CD14-positive monocyte (primary cell): ENCODE results near the gene LRFN3. TPM values are rescaled to one million over a fixed set of nuclear protein-coding genes. Genes with fewer than 3 reads are reported as not detected.

Experiments used
- DNase-seq, 3 donors: peaks; one replicate each; pipeline ENCODE4 v3.0.0-alpha.2; 2011 to 2022
- H2AFZ ChIP-seq: 2 replicates; pipeline ENCODE4 v1.6.0; 2012; ENCODE audit warnings: mild to moderate bottlenecking, low read depth, low read length, inconsistent platforms; ENCODE audit not compliant: insufficient read depth, poor library complexity, severe bottlenecking
- H3K27ac ChIP-seq, 2 donors: 1 replicate in 1 of 2; 2 replicates in 1 of 2; pipeline ENCODE4 v1.5.1; 2012 to 2013; ENCODE audit warnings: low read length in 2 of 2, control low read depth in 1 of 2, inconsistent platforms in 1 of 2, low read depth in 1 of 2, mild to moderate bottlenecking in 1 of 2
- H3K27me3 ChIP-seq, 2 donors: one replicate each; pipeline versions ENCODE4 v1.6.0 to v1.6.1; 2011 to 2013; ENCODE audit warnings: low read length in 2 of 2; ENCODE audit not compliant: control insufficient read depth in 2 of 2, insufficient read depth in 2 of 2
- H3K36me3 ChIP-seq, 2 donors: replicated peaks in 1 of 2; 1 replicate in 1 of 2; 2 replicates in 1 of 2; pipeline versions ENCODE4 v1.5.1 to v1.6.1; 2012 to 2013; ENCODE audit warnings: low read length in 2 of 2, control low read depth in 1 of 2, inconsistent platforms in 1 of 2, mild to moderate bottlenecking in 1 of 2; ENCODE audit not compliant: insufficient read depth in 2 of 2, control insufficient read depth in 1 of 2
- H3K4me1 ChIP-seq, 2 donors: 1 replicate in 1 of 2; 2 replicates in 1 of 2; pipeline versions ENCODE4 v1.5.1 to v1.6.1; 2012 to 2013; ENCODE audit warnings: low read length in 2 of 2, control low read depth in 1 of 2, inconsistent platforms in 1 of 2, mild to moderate bottlenecking in 1 of 2, moderate library complexity in 1 of 2; ENCODE audit not compliant: insufficient read depth in 2 of 2, control insufficient read depth in 1 of 2
- H3K4me2 ChIP-seq: replicated peaks from 2 replicates; pipeline ENCODE3; 2012; ENCODE audit warnings: low read length, moderate library complexity, mild to moderate bottlenecking; ENCODE audit not compliant: poor library complexity, severe bottlenecking; ENCODE audit errors: extremely low read depth
- H3K4me3 ChIP-seq, 3 experiments: fragments of 200-600 bp in 1 of 3; sonication (generic) in 1 of 3; replicated peaks in 1 of 3; 1 replicate in 2 of 3; 2 replicates in 1 of 3; pipeline ENCODE4 v1.5.1; 2011 to 2013; ENCODE audit warnings: low read length in 3 of 3, mild to moderate bottlenecking in 3 of 3, control low read depth in 2 of 3, low read depth in 2 of 3, inconsistent platforms in 1 of 3, moderate library complexity in 1 of 3
- H3K79me2 ChIP-seq: 2 replicates; pipeline ENCODE4 v1.6.0; 2012; ENCODE audit warnings: mild to moderate bottlenecking, control low read depth, inconsistent platforms, low read length, moderate library complexity; ENCODE audit not compliant: insufficient read depth
- H3K9ac ChIP-seq: 2 replicates; pipeline ENCODE4 v1.6.0; 2017; ENCODE audit warnings: low read length, mild to moderate bottlenecking; ENCODE audit not compliant: insufficient read depth, poor library complexity, severe bottlenecking
- H3K9me3 ChIP-seq, 2 donors: replicated peaks in 1 of 2; 1 replicate in 1 of 2; 2 replicates in 1 of 2; pipeline versions ENCODE4 v1.5.1 to v1.6.1; 2012 to 2013; ENCODE audit warnings: low read length in 2 of 2, control low read depth in 1 of 2; ENCODE audit not compliant: control insufficient read depth in 1 of 2, insufficient read depth in 1 of 2
- H4K20me1 ChIP-seq: 2 replicates; pipeline ENCODE4 v1.6.0; 2012; ENCODE audit warnings: mild to moderate bottlenecking, low read length, control low read depth, moderate library complexity; ENCODE audit not compliant: insufficient read depth
- H3K27ac Mint-ChIP-seq, 7 donors: one replicate each; pipeline ENCODE4 v1.8.0; 2020; ENCODE audit warnings: mild to moderate bottlenecking in 7 of 7, mixed read lengths in 7 of 7, moderate library complexity in 6 of 7, inconsistent platforms in 2 of 7
- H3K27me3 Mint-ChIP-seq, 3 donors: one replicate each; pipeline ENCODE4 v1.8.0; 2021 to 2022; ENCODE audit warnings: low read depth in 3 of 3, mild to moderate bottlenecking in 3 of 3, mixed read lengths in 3 of 3, moderate library complexity in 3 of 3, inconsistent platforms in 1 of 3
- H3K36me3 Mint-ChIP-seq, 2 donors: one replicate each; pipeline ENCODE4 v1.8.0; 2020; ENCODE audit warnings: mixed read lengths in 2 of 2, inconsistent platforms in 1 of 2, mild to moderate bottlenecking in 1 of 2
- H3K4me1 Mint-ChIP-seq: one replicate; pipeline ENCODE4 v1.8.0; 2020; ENCODE audit warnings: mild to moderate bottlenecking, mixed read lengths
- H3K4me3 Mint-ChIP-seq, 2 donors: one replicate each; pipeline ENCODE4 v1.8.0; 2020; ENCODE audit warnings: mild to moderate bottlenecking in 2 of 2, mixed read lengths in 2 of 2, moderate library complexity in 1 of 2
- H3K9me3 Mint-ChIP-seq, 7 donors: one replicate each; pipeline ENCODE4 v1.8.0; 2020 to 2022; ENCODE audit warnings: mixed read lengths in 7 of 7, mild to moderate bottlenecking in 6 of 7, moderate library complexity in 6 of 7, inconsistent platforms in 2 of 7
- CTCF ChIP-seq: fragments of 200-600 bp; IDR thresholded peaks from one replicate; pipeline ENCODE4 v1.8.0; 2022; ENCODE audit warnings: antibody characterized with exemption, mild to moderate bottlenecking
- WGBS: methylation state at CpG from one replicate; pipeline ENCODE4 v1.1.5; 2013; ENCODE audit warnings: missing lambda C conversion rate; ENCODE audit not compliant: insufficient coverage; 5-methylcytosine and 5-hydroxymethylcytosine counted together
- intact Hi-C, 2 donors: fragments of 100-400 bp; cut with micrococcal nuclease; formaldehyde crosslinking; loops; one replicate each; pipeline versions ENCODE4 v1.15.0 to v1.15.1; 2023
- polyA plus RNA-seq, 3 donors: library from polyadenylated mRNA; depleted of rRNA in 1 of 3; unstranded in 2 of 3; stranded (reverse) in 1 of 3; fragments of 300-500 nt in 2 of 3; fragments of >200 nt in 1 of 3; fragmentation: Illumina TruSeq in 2 of 3; gene quantifications; 1 replicate in 2 of 3; 2 replicates in 1 of 3; pipeline ENCODE4 v1.2.3, GENCODE V29; 2012 to 2021

The LRFN3 gene
- polyA plus RNA-seq, 3 donors, result 0.04 TPM; not detected in 2

GRCh38 chr19:35888398-35888797 is 47.8 kb upstream of the LRFN3 start:
- Histone ChIP-seq H3K27ac (no peak overlapping the region), H3K27me3 (no peaks in the 10 kb centered on the region), H3K4me1 (no peaks in the 10 kb centered on the region), H2AFZ (no peak overlapping the region), H3K4me2 (no peak overlapping the region), H3K4me3 (no peak overlapping the region), H3K79me2 (peaks cover 19% of the 10 kb centered on the region), H3K36me3 (peaks cover 53 to 68% of the 10 kb centered on the region in 2 donors), H4K20me1 (peaks cover 71% of the 10 kb centered on the region), H3K9ac (no peak overlapping the region), H3K9me3 (no peaks in the 10 kb centered on the region)
- Mint-ChIP-seq H3K9me3 (no peaks in the 10 kb centered on the region), H3K36me3 (peaks cover 56 to 70% of the 10 kb centered on the region in 2 donors), H3K4me1 (peaks cover 3% of the 10 kb centered on the region), H3K27me3 (peaks cover 0 to 3% (median 2%) of the 10 kb centered on the region in 3 donors), H3K27ac (peak overlapping the region in 5 of 7 donors; percentile 12 to 85 (median 33)), H3K4me3 (peak overlapping the region in 1 of 2 donors; percentile 25)
- WGBS, result 96% methylated on average over 9 of the region's 9 CpGs
- TF ChIP-seq CTCF, result no peak
- no peak for DNase-seq
- intact Hi-C loops, result no loop called here

GRCh38 chr19:35889370-35890112 is 46.6 kb upstream of the LRFN3 start:
- intact Hi-C loops, result no loop called here
- Histone ChIP-seq H4K20me1 (peaks cover 83% of the 10 kb centered on the region), H3K36me3 (peaks cover 62 to 79% of the 10 kb centered on the region in 2 donors), H3K4me1 (no peaks in the 10 kb centered on the region), H3K9me3 (no peaks in the 10 kb centered on the region), H3K4me3 (no peak overlapping the region), H2AFZ (no peak overlapping the region), H3K79me2 (peaks cover 31% of the 10 kb centered on the region), H3K27me3 (no peaks in the 10 kb centered on the region), H3K4me2 (no peak overlapping the region), H3K9ac (no peak overlapping the region), H3K27ac (no peak overlapping the region)
- Mint-ChIP-seq H3K9me3 (no peaks in the 10 kb centered on the region), H3K27ac (peak overlapping the region in 4 of 7 donors; percentile 9 to 84 (median 38)), H3K36me3 (peaks cover 64 to 81% of the 10 kb centered on the region in 2 donors), H3K4me1 (peaks cover 3% of the 10 kb centered on the region), H3K4me3 (no peak overlapping the region), H3K27me3 (peaks cover 0 to 3% (median 2%) of the 10 kb centered on the region in 3 donors)
- DNase-seq, result no peak
- no peak for TF ChIP-seq CTCF
- WGBS, result 96% methylated on average over 15 of the region's 18 CpGs
